ENCODE data around the gene JMJD6. TPM values are rescaled to one million over a fixed set of nuclear protein-coding genes. Genes with fewer than 3 reads are reported as not detected.

The JMJD6 gene
- total RNA-seq, 1 experiment from 2014 or later = 28.9 TPM

- Histone ChIP-seq H2BK20ac (ENCODE audit: low read depth, low read length, poor library complexity, severe bottlenecking) (no peak overlapping the region), H3K14ac (ENCODE audit: insufficient read depth, low read length) (no peak overlapping the region), H2AFZ (ENCODE audit: low read length) (no peak overlapping the region), H3K27ac (ENCODE audit: insufficient read length, low read depth, low read length) (no peak overlapping the region), H3K79me2 (ENCODE audit: insufficient read depth, low read length) (no peaks in the 10 kb centered on the region), H3K18ac (ENCODE audit: insufficient read length, low read depth, low read length) (no peak overlapping the region), H2BK5ac (ENCODE audit: insufficient read length, low read length) (no peak overlapping the region), H2AK5ac (ENCODE audit: insufficient read length, low read length) (no peak overlapping the region), H4K20me1 (ENCODE audit: control insufficient read depth, insufficient read depth, insufficient read length) (peaks cover 2% of the 10 kb centered on the region), H2BK12ac (ENCODE audit: insufficient read length, low read depth, low read length) (no peak overlapping the region), H3T11ph (ENCODE audit: low read length) (no peak overlapping the region), H3K79me1 (ENCODE audit: insufficient read depth, low read depth, low read length, poor library complexity, severe bottlenecking) (no peaks in the 10 kb centered on the region), H4K5ac (ENCODE audit: insufficient read length, low read depth, low read length) (no peak overlapping the region), H3K4me2 (ENCODE audit: insufficient read depth, insufficient read length, low read length) (no peak overlapping the region), H4K8ac (replicated peaks; ENCODE audit: insufficient read length, low read depth, low read length) (no peak overlapping the region), H3K27me3 (ENCODE audit: insufficient read depth, low read length) (no peaks in the 10 kb centered on the region), H3K4me1 (ENCODE audit: insufficient read depth, low read length) (peaks cover 5% of the 10 kb centered on the region), H3K9ac (ENCODE audit: extremely low read depth, insufficient read length, low read length) (no peak overlapping the region), H3K56ac (ENCODE audit: insufficient read length, low read depth, low read length) (no peak overlapping the region), H3K4ac (ENCODE audit: low read depth, low read length) (no peak overlapping the region), H2BK15ac (ENCODE audit: low read depth, low read length) (no peak overlapping the region), H4K91ac (ENCODE audit: insufficient read length, low read depth, low read length) (no peak overlapping the region), H3K23me2 (ENCODE audit: insufficient read length, low read depth, low read length, poor library complexity, severe bottlenecking) (peaks cover 4% of the 10 kb centered on the region), H2BK120ac (ENCODE audit: low read depth, low read length, poor library complexity, severe bottlenecking) (no peak overlapping the region), H3K9me3 (ENCODE audit: control insufficient read depth, low read depth, low read length) (no peaks in the 10 kb centered on the region), H3K23ac (ENCODE audit: insufficient read length, low read depth, low read length) (no peak overlapping the region)
- no peak overlapping the region; a peak in 1 of 5 replicates for H3K4me3 Mint-ChIP-seq
- TF ChIP-seq, protein P1, sequence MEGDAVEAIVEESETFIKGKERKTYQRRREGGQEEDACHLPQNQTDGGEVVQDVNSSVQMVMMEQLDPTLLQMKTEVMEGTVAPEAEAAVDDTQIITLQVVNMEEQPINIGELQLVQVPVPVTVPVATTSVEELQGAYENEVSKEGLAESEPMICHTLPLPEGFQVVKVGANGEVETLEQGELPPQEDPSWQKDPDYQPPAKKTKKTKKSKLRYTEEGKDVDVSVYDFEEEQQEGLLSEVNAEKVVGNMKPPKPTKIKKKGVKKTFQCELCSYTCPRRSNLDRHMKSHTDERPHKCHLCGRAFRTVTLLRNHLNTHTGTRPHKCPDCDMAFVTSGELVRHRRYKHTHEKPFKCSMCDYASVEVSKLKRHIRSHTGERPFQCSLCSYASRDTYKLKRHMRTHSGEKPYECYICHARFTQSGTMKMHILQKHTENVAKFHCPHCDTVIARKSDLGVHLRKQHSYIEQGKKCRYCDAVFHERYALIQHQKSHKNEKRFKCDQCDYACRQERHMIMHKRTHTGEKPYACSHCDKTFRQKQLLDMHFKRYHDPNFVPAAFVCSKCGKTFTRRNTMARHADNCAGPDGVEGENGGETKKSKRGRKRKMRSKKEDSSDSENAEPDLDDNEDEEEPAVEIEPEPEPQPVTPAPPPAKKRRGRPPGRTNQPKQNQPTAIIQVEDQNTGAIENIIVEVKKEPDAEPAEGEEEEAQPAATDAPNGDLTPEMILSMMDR (conservative IDR thresholded peaks at IDR 0.05) = no peak
- no peaks in the 10 kb centered on the region for H3K36me3 Mint-ChIP-seq (ENCODE audit: insufficient read depth in 1 of 3, low read depth in 3 of 3)
- H3K4me1 Mint-ChIP-seq = peaks cover 18 to 26% of the 10 kb centered on the region in 2 experiments
- DNase-seq = no peak
- no peaks in the 10 kb centered on the region for H3K9me3 Mint-ChIP-seq
- no peak overlapping the region for H3K27ac Mint-ChIP-seq
- WGBS (ENCODE audit: extremely low coverage, insufficient read length, low lambda C conversion rate) = no CpG with 5 or more reads among the region's 9 CpGs
- H3K27me3 Mint-ChIP-seq (ENCODE audit: low read depth) = no peaks in the 10 kb centered on the region
These were observed 56.2 kb downstream of the JMJD6 start for GRCh38 chr17:76670020-76670717.

Small RNA genes within 50 kb of the gene (microRNA-seq; reads per million reads assigned to microRNA genes)
- 1.2 reads per million, percentile 3 among the genes with 10 or more reads in this experiment for gene MIR636 (ENCODE audit: borderline microRNAs expressed)

Other genes with a start within 250 kb of the JMJD6 start
- 17.1 and 19.7 TPM in 2 replicates for gene RHBDF2, start 225.2 kb downstream of the JMJD6 start, total RNA-seq (2021)
- gene CYGB, start 188.9 kb downstream of the JMJD6 start, total RNA-seq (2021) = 2.4 and 2.8 TPM in 2 replicates
- 0.42 and 0.46 TPM in 2 replicates for gene PRCD, start 186.6 kb downstream of the JMJD6 start, total RNA-seq (2021)
- 0.37 and 0.46 TPM in 2 replicates for gene ST6GALNAC2, start 140.7 kb downstream of the JMJD6 start, total RNA-seq (2021)
- not detected in 2 replicates for gene ST6GALNAC1, start 82.8 kb downstream of the JMJD6 start, total RNA-seq (2021)
- 28.2 TPM in 2 replicates for gene MXRA7, start 15.6 kb downstream of the JMJD6 start, total RNA-seq (2021)
- 25.6 and 29.9 TPM in 2 replicates for gene METTL23, start 233 bp upstream of the JMJD6 start, total RNA-seq (2021)
- gene SRSF2, start 10.7 kb upstream of the JMJD6 start, total RNA-seq (2021) = 578 and 591 TPM in 2 replicates
- 19.9 and 21.8 TPM in 2 replicates for gene MFSD11, start 11.5 kb upstream of the JMJD6 start, total RNA-seq (2021)
- 4.6 and 4.9 TPM in 2 replicates for gene MGAT5B, start 141.8 kb upstream of the JMJD6 start, total RNA-seq (2021)

All from H9 (cell line).